Measurements from ENCODE around the gene ACTN1.

GRCh38 chr14:68886109-68886434, 93.0 kb downstream of the ACTN1 start:
- TF ChIP-seq YY1 (IDR thresholded peaks at IDR 0.05; ENCODE audit: insufficient read depth, insufficient read length): no peak
- no peak for TF ChIP-seq SUZ12 (IDR thresholded peaks at IDR 0.05; ENCODE audit: extremely low read depth, insufficient read depth, insufficient read length)

Measured in NT2/D1 (cell line).